ENCODE measurements around the gene TBC1D8.

DNA sequence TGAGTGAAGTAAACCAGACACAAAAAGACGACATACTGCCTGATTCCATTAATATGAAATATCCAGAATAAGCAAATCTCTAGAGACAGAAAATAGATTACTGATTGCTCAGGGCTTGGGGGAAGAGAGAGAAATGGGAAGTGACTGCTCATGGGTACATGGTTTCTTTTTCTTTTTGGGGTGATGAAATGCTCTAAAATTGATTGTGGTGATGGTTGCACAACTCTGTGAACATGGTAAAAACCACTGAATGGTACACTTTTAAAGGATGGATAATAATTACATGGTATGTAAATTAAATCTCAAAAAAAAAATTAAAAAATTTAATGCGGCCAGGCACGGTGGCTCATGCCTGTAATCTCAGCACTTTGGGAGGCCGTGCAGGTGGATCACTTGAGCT, 109.8 kb downstream of the TBC1D8 start:
- TF ChIP-seq, protein P1, sequence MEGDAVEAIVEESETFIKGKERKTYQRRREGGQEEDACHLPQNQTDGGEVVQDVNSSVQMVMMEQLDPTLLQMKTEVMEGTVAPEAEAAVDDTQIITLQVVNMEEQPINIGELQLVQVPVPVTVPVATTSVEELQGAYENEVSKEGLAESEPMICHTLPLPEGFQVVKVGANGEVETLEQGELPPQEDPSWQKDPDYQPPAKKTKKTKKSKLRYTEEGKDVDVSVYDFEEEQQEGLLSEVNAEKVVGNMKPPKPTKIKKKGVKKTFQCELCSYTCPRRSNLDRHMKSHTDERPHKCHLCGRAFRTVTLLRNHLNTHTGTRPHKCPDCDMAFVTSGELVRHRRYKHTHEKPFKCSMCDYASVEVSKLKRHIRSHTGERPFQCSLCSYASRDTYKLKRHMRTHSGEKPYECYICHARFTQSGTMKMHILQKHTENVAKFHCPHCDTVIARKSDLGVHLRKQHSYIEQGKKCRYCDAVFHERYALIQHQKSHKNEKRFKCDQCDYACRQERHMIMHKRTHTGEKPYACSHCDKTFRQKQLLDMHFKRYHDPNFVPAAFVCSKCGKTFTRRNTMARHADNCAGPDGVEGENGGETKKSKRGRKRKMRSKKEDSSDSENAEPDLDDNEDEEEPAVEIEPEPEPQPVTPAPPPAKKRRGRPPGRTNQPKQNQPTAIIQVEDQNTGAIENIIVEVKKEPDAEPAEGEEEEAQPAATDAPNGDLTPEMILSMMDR (IDR thresholded peaks at IDR 0.05) = no peak
- TF ChIP-seq POLR2A (IDR thresholded peaks at IDR 0.05) = no peak
